ENCODE measurements around the gene SPAG17. TPM values are rescaled to one million over a fixed set of nuclear protein-coding genes. Genes with fewer than 3 reads are reported as not detected.

Gene SPAG17
- total RNA-seq, 1 experiment from 2014 or later = 0.52 TPM

GRCh38 chr1:118157506-118157905, 27.5 kb downstream of the SPAG17 start (continued):
- TF ChIP-seq FOXP4 (CRISPR knock-in tag; IDR thresholded peaks at IDR 0.05) (no peak), CTCF (IDR thresholded peaks at IDR 0.05) (no peak), PREB (CRISPR knock-in tag; IDR thresholded peaks at IDR 0.05; ENCODE audit: borderline replicate concordance) (no peak), ZNF219 (CRISPR knock-in tag; IDR thresholded peaks at IDR 0.05; ENCODE audit: borderline replicate concordance) (no peak), SMAD3 (CRISPR knock-in tag; IDR thresholded peaks at IDR 0.05; ENCODE audit: borderline replicate concordance) (no peak), ERG (CRISPR knock-in tag; IDR thresholded peaks at IDR 0.05) (no peak), ZNF121 (CRISPR knock-in tag; IDR thresholded peaks at IDR 0.05) (no peak)

GRCh38 chr1:118155106-118155505, 29.9 kb downstream of the SPAG17 start:
- Mint-ChIP-seq H3K27ac (no peak overlapping the region), H3K27me3 (ENCODE audit: low read depth) (no peaks in the 10 kb centered on the region), H3K4me3 (no peak overlapping the region), H3K36me3 (no peaks in the 10 kb centered on the region), H3K9me3 (no peaks in the 10 kb centered on the region), H3K4me1 (peaks cover 15% of the 10 kb centered on the region)
- ATAC-seq (peak; percentile 30; the same call in 1 of the 2 replicates), DNase-seq (ENCODE audit: low spot score) (no peak)
- ChIA-PET CTCF (interaction anchor here (1.7 kb wide), 1 partner anchor 853 kb away, joined by 7 read pairs; no protein-coding TSS in a partner anchor), POLR2A (no interaction called here)
- TF ChIP-seq, protein P1, sequence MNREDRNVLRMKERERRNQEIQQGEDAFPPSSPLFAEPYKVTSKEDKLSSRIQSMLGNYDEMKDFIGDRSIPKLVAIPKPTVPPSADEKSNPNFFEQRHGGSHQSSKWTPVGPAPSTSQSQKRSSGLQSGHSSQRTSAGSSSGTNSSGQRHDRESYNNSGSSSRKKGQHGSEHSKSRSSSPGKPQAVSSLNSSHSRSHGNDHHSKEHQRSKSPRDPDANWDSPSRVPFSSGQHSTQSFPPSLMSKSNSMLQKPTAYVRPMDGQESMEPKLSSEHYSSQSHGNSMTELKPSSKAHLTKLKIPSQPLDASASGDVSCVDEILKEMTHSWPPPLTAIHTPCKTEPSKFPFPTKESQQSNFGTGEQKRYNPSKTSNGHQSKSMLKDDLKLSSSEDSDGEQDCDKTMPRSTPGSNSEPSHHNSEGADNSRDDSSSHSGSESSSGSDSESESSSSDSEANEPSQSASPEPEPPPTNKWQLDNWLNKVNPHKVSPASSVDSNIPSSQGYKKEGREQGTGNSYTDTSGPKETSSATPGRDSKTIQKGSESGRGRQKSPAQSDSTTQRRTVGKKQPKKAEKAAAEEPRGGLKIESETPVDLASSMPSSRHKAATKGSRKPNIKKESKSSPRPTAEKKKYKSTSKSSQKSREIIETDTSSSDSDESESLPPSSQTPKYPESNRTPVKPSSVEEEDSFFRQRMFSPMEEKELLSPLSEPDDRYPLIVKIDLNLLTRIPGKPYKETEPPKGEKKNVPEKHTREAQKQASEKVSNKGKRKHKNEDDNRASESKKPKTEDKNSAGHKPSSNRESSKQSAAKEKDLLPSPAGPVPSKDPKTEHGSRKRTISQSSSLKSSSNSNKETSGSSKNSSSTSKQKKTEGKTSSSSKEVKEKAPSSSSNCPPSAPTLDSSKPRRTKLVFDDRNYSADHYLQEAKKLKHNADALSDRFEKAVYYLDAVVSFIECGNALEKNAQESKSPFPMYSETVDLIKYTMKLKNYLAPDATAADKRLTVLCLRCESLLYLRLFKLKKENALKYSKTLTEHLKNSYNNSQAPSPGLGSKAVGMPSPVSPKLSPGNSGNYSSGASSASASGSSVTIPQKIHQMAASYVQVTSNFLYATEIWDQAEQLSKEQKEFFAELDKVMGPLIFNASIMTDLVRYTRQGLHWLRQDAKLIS (CRISPR knock-in tag; IDR thresholded peaks at IDR 0.05; ENCODE audit: borderline replicate concordance) = no peak
- no peak for TF ChIP-seq ERG (CRISPR knock-in tag; IDR thresholded peaks at IDR 0.05)
- no peak for TF ChIP-seq NR2C2 (CRISPR knock-in tag; IDR thresholded peaks at IDR 0.05)
- TF ChIP-seq GTF2I (CRISPR knock-in tag; conservative IDR thresholded peaks at IDR 0.05) = no peak
- TF ChIP-seq ZNF138 (CRISPR knock-in tag; conservative IDR thresholded peaks at IDR 0.05) = no peak
- no peak for TF ChIP-seq HMGA2 (CRISPR knock-in tag; IDR thresholded peaks at IDR 0.05)
- TF ChIP-seq CTCF (IDR thresholded peaks at IDR 0.05) = no peak
- TF ChIP-seq, protein P2, sequence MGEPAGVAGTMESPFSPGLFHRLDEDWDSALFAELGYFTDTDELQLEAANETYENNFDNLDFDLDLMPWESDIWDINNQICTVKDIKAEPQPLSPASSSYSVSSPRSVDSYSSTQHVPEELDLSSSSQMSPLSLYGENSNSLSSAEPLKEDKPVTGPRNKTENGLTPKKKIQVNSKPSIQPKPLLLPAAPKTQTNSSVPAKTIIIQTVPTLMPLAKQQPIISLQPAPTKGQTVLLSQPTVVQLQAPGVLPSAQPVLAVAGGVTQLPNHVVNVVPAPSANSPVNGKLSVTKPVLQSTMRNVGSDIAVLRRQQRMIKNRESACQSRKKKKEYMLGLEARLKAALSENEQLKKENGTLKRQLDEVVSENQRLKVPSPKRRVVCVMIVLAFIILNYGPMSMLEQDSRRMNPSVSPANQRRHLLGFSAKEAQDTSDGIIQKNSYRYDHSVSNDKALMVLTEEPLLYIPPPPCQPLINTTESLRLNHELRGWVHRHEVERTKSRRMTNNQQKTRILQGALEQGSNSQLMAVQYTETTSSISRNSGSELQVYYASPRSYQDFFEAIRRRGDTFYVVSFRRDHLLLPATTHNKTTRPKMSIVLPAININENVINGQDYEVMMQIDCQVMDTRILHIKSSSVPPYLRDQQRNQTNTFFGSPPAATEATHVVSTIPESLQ (CRISPR knock-in tag; IDR thresholded peaks at IDR 0.05) = no peak
- no peak for TF ChIP-seq PRRX2 (CRISPR knock-in tag; IDR thresholded peaks at IDR 0.05)
- no peak for TF ChIP-seq RORB (CRISPR knock-in tag; IDR thresholded peaks at IDR 0.05)

Measured in WTC11 (cell line).